HG03135 (cell line): ENCODE data around the gene TFEB.

Source experiments
- ATAC-seq: cut with Tn5 transposase; IDR thresholded peaks from one replicate; pipeline ENCODE4 v1.9.1; 2021; ENCODE audit warnings: mild to moderate bottlenecking, moderate library complexity; ENCODE audit not compliant: unreplicated experiment

The TFEB gene

GRCh38 chr6:41708856-41709255, 26.6 kb downstream of the TFEB start:
- no peak for ATAC-seq

- no peak for ATAC-seq
Observed at GRCh38 chr6:41707565-41708200, 27.7 kb downstream of the TFEB start.

GRCh38 chr6:41706876-41707564, 28.4 kb downstream of the TFEB start:
- no peak for ATAC-seq

GRCh38 chr6:41705996-41706835, 29.2 kb downstream of the TFEB start:
- ATAC-seq: peak; percentile 72

GRCh38 chr6:41705311-41705995, 30.0 kb downstream of the TFEB start:
- ATAC-seq: no peak

- ATAC-seq: no peak
Observed at GRCh38 chr6:41704656-41705310, 30.6 kb downstream of the TFEB start.

- no peak for ATAC-seq
Observed at GRCh38 chr6:41704028-41704427, 31.4 kb downstream of the TFEB start.

- no peak for ATAC-seq
Observed at GRCh38 chr6:41702771-41703494, 32.5 kb downstream of the TFEB start.

- no peak for ATAC-seq
Observed at GRCh38 chr6:41702089-41702745, 33.2 kb downstream of the TFEB start.

- no peak for ATAC-seq
Observed at GRCh38 chr6:41700463-41701347, 34.7 kb downstream of the TFEB start.

GRCh38 chr6:41699063-41699462, 36.3 kb downstream of the TFEB start:
- ATAC-seq: no peak

GRCh38 chr6:41697861-41698781, 37.3 kb downstream of the TFEB start:
- no peak for ATAC-seq

- ATAC-seq: no peak
Observed at GRCh38 chr6:41696788-41697187, 38.6 kb downstream of the TFEB start.

GRCh38 chr6:41695825-41696224, 39.6 kb downstream of the TFEB start:
- no peak for ATAC-seq

- no peak for ATAC-seq
Observed at GRCh38 chr6:41694815-41695526, 40.4 kb downstream of the TFEB start.

- ATAC-seq: no peak
Observed at GRCh38 chr6:41693281-41694240, 41.8 kb downstream of the TFEB start.
